DND-41 (cell line): Measurements from ENCODE around the gene FAM83F.

Experiments
- EZH2 ChIP-seq: IDR thresholded peaks from 3 replicates; pipeline ENCODE4 v1.6.1; 2012; ENCODE audit warnings: borderline replicate concordance, low read depth, mild to moderate bottlenecking, moderate library complexity, low read length, inconsistent platforms; ENCODE audit not compliant: severe bottlenecking
- TF ChIP-seq, protein P1 (sequence below): IDR thresholded peaks from 2 replicates; pipeline ENCODE4 v1.5.1; 2012; ENCODE audit warnings: borderline replicate concordance, low read length, moderate library complexity, mild to moderate bottlenecking; ENCODE audit not compliant: poor library complexity, severe bottlenecking; ENCODE audit errors: extremely low read depth

DNA sequence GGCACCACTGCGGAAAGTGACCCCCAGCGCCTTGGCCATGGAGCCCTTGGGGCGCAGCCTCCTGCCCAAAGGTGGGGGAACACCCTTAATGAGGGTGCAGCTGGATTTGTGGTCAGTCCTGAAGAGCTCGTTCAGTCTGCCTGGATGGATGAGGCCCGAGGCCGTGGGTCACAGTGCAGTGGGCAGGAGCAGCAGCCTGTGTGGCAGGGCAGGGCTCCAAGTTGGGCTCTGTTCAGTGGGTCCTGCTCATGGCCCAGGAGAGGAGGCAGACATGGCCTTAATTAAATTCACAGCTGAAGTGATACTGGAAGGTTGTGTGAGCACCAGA is 33.3 kb downstream of the FAM83F start:
- TF ChIP-seq, protein P1, sequence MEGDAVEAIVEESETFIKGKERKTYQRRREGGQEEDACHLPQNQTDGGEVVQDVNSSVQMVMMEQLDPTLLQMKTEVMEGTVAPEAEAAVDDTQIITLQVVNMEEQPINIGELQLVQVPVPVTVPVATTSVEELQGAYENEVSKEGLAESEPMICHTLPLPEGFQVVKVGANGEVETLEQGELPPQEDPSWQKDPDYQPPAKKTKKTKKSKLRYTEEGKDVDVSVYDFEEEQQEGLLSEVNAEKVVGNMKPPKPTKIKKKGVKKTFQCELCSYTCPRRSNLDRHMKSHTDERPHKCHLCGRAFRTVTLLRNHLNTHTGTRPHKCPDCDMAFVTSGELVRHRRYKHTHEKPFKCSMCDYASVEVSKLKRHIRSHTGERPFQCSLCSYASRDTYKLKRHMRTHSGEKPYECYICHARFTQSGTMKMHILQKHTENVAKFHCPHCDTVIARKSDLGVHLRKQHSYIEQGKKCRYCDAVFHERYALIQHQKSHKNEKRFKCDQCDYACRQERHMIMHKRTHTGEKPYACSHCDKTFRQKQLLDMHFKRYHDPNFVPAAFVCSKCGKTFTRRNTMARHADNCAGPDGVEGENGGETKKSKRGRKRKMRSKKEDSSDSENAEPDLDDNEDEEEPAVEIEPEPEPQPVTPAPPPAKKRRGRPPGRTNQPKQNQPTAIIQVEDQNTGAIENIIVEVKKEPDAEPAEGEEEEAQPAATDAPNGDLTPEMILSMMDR, result no peak
- TF ChIP-seq EZH2, result no peak
